ENCODE measurements around the gene CYTL1.
A peak's percentile ranks its signal among the peaks of the same experiment; 100 is the strongest.

The CYTL1 gene

GRCh38 chr4:5018603-5019002 lies 655 bp downstream of the CYTL1 start:
- TF ChIP-seq CTCF (IDR thresholded peaks at IDR 0.05; ENCODE audit: low read depth, low read length, missing control alignments), result no peak
- H3K4me3 ChIP-seq (ENCODE audit: low read depth, low read length), result no peak overlapping the region
- no peak for DNase-seq (ENCODE audit: low read depth)
- in situ Hi-C loops (cut with HindIII; ENCODE audit: low sequenced_read_pairs), result loop anchor here (25.0 kb wide), 1 partner anchor 794 kb away; no protein-coding TSS in a partner anchor

GRCh38 chr4:5018096-5018495 lies 1.2 kb downstream of the CYTL1 start:
- no peak overlapping the region for H3K4me3 ChIP-seq (ENCODE audit: low read depth, low read length)
- in situ Hi-C loops (cut with HindIII; ENCODE audit: low sequenced_read_pairs), result loop anchor here (25.0 kb wide), 1 partner anchor 794 kb away; no protein-coding TSS in a partner anchor
- DNase-seq (ENCODE audit: low read depth), result no peak
- peak; percentile 18 for TF ChIP-seq CTCF (IDR thresholded peaks at IDR 0.05; ENCODE audit: low read depth, low read length, missing control alignments)

GRCh38 chr4:5014007-5014682 lies 5.1 kb downstream of the CYTL1 start:
- TF ChIP-seq CTCF (IDR thresholded peaks at IDR 0.05; ENCODE audit: low read depth, low read length, missing control alignments), result no peak
- in situ Hi-C loops (cut with HindIII; ENCODE audit: low sequenced_read_pairs), result loop anchor here (25.0 kb wide), 1 partner anchor 798 kb away; no protein-coding TSS in a partner anchor
- no peak overlapping the region for H3K4me3 ChIP-seq (ENCODE audit: low read depth, low read length)
- no peak for DNase-seq (ENCODE audit: low read depth)

- in situ Hi-C loops (cut with HindIII; ENCODE audit: low sequenced_read_pairs), result loop anchor here (25.0 kb wide), 1 partner anchor 799 kb away; no protein-coding TSS in a partner anchor
Observed at GRCh38 chr4:5012958-5013357, 6.3 kb downstream of the CYTL1 start.

GRCh38 chr4:5012244-5012898 lies 6.9 kb downstream of the CYTL1 start:
- H3K4me3 ChIP-seq (ENCODE audit: low read depth, low read length), result no peak overlapping the region
- no peak for TF ChIP-seq CTCF (IDR thresholded peaks at IDR 0.05; ENCODE audit: low read depth, low read length, missing control alignments)
- in situ Hi-C loops (cut with HindIII; ENCODE audit: low sequenced_read_pairs), result loop anchor here (25.0 kb wide), 1 partner anchor 800 kb away; no protein-coding TSS in a partner anchor
- DNase-seq (ENCODE audit: low read depth), result no peak

More at GRCh38 chr4:5012958-5013357, 6.3 kb downstream of the CYTL1 start:
- no peak overlapping the region for H3K4me3 ChIP-seq (ENCODE audit: low read depth, low read length)
- no peak for TF ChIP-seq CTCF (IDR thresholded peaks at IDR 0.05; ENCODE audit: low read depth, low read length, missing control alignments)
- DNase-seq (ENCODE audit: low read depth), result no peak

GRCh38 chr4:5010984-5011383 lies 8.3 kb downstream of the CYTL1 start:
- no peak for TF ChIP-seq CTCF (IDR thresholded peaks at IDR 0.05; ENCODE audit: low read depth, low read length, missing control alignments)
- no peak overlapping the region for H3K4me3 ChIP-seq (ENCODE audit: low read depth, low read length)
- DNase-seq (ENCODE audit: low read depth), result no peak
- in situ Hi-C loops (cut with HindIII; ENCODE audit: low sequenced_read_pairs), result loop anchor here (25.0 kb wide), 1 partner anchor 801 kb away; no protein-coding TSS in a partner anchor
